Measurements from ENCODE around the gene ARID4A. TPM values are rescaled to one million over a fixed set of nuclear protein-coding genes. Genes with fewer than 3 reads are reported as not detected.
"Not testable (repeated sequence)": the region's sequence is repeated elsewhere in the genome, so short reads cannot be mapped to it uniquely, and the experiment has no call there.

The ARID4A gene
- total RNA-seq, 4 donors from 2014 or later, result 22.9 to 66.0 (median 26.7) TPM

DNA sequence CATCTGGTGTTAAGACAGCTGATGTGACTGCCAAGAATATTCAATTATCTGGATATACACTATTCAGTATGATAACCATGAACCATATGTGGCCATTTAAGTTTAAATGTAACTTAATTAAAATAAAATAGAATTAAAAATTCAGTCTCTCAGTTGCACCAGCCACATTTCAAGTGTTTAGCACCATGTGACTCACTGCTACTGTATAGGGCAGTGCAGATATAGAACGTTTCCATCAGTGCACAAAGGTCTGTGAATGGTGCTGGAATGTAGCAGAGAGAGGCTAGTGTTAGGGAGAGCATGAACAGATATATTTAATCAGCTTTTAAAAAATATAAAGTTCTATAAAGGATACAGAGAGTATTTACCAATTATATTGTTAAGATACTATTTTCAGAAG is 28.7 kb downstream of the ARID4A start:
- TF ChIP-seq, protein P1, sequence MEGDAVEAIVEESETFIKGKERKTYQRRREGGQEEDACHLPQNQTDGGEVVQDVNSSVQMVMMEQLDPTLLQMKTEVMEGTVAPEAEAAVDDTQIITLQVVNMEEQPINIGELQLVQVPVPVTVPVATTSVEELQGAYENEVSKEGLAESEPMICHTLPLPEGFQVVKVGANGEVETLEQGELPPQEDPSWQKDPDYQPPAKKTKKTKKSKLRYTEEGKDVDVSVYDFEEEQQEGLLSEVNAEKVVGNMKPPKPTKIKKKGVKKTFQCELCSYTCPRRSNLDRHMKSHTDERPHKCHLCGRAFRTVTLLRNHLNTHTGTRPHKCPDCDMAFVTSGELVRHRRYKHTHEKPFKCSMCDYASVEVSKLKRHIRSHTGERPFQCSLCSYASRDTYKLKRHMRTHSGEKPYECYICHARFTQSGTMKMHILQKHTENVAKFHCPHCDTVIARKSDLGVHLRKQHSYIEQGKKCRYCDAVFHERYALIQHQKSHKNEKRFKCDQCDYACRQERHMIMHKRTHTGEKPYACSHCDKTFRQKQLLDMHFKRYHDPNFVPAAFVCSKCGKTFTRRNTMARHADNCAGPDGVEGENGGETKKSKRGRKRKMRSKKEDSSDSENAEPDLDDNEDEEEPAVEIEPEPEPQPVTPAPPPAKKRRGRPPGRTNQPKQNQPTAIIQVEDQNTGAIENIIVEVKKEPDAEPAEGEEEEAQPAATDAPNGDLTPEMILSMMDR (IDR thresholded peaks at IDR 0.05), result no peak
- no peak for TF ChIP-seq POLR2A (IDR thresholded peaks at IDR 0.05)
- no peaks in the 10 kb centered on the region for H3K27me3 ChIP-seq
- H3K36me3 ChIP-seq, result peaks cover 0 to 76% (median 0%) of the 10 kb centered on the region in 3 donors
- no peak overlapping the region for H3K27ac ChIP-seq
- no peak for DNase-seq
- H3K4me3 ChIP-seq, result no peak overlapping the region
- peaks cover 0 to 12% (median 0%) of the 10 kb centered on the region in 4 donors for H3K4me1 ChIP-seq
- H3K9me3 ChIP-seq, result no peaks in the 10 kb centered on the region

DNA sequence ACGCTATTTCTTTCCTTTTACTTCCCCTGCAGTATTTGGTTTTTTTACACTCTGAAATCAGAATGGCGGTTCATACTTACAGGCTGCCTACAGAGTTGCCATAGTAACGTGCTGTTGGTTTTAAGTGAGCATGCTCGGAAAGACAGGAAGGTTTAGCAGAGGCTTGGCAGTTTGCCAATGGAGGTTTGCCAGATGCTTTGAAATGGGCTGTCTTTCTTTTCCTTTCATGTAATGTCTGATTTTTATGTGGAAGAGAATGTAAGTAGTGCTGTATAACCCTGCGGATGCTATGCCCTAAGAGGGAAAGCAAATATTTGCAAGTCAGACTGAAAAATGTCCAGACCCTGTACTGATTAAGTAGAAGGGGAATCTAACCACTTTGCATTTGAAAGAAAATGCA is 32.8 kb downstream of the ARID4A start:
- H3K4me3 ChIP-seq, result no peak overlapping the region
- H3K36me3 ChIP-seq, result peaks cover 0 to 52% (median 0%) of the 10 kb centered on the region in 3 donors

DNA sequence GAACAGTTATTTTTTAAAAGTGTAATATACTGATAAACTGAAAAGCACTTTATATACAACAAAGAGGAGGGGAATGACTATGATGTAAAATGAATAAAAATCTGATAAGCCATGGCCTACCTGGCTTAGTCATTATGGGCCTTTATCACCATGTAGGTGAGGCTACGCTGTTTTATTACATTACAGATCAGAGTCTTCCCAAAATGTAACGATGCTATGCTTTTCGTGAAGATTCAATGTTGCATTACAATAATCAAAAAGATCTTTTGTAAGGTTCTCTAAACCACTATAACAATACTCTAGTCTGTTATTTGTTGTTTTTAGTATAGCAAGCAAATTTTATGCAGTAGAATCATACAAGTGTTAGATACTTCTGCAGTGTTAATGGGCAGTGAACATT is 34.2 kb downstream of the ARID4A start:
- TF ChIP-seq POLR2A (IDR thresholded peaks at IDR 0.05), result no peak
- TF ChIP-seq, protein P1 (IDR thresholded peaks at IDR 0.05), result no peak
- H3K36me3 ChIP-seq, result peaks cover 0 to 49% (median 0%) of the 10 kb centered on the region in 3 donors
- peaks cover 0 to 12% (median 0%) of the 10 kb centered on the region in 4 donors for H3K4me1 ChIP-seq
- DNase-seq, result no peak
- no peaks in the 10 kb centered on the region for H3K27me3 ChIP-seq
- H3K4me3 ChIP-seq, result no peak overlapping the region
- H3K9me3 ChIP-seq, result no peaks in the 10 kb centered on the region
- no peak overlapping the region for H3K27ac ChIP-seq

More for the DNA sequence above, 32.8 kb downstream of the ARID4A start:
- DNase-seq, result peak; percentile 53 to 94 (median 84)
- no peaks in the 10 kb centered on the region for H3K27me3 ChIP-seq
- TF ChIP-seq POLR2A (IDR thresholded peaks at IDR 0.05), result no peak
- TF ChIP-seq, protein P1 (IDR thresholded peaks at IDR 0.05), result no peak
- no peak overlapping the region for H3K27ac ChIP-seq
- peaks cover 0 to 12% (median 0%) of the 10 kb centered on the region in 4 donors for H3K4me1 ChIP-seq
- H3K9me3 ChIP-seq, result no peaks in the 10 kb centered on the region

DNA sequence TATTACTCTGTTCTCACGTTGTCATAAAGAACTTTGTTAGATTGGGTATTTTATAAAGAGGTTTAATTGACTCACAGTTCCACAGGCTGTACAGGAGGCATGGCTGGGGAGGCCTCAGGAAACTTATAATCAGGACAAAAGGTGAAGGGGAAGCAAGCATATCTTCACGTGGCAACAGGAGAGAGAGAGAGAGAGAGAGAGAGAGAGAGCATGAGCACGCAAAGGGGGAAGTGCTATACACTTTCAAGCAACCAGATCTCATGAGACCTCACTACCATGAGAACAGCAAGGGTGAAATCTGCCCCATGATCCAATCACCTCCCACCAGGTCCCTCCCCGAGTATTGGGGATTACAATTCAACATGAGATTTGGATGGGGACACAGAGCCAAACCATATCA is 41.3 kb downstream of the ARID4A start:
- H3K36me3 ChIP-seq, result peaks cover 0 to 82% (median 0%) of the 10 kb centered on the region in 3 donors
- DNase-seq, H3K4me3 ChIP-seq, H3K27me3 ChIP-seq, H3K27ac ChIP-seq, H3K9me3 ChIP-seq, H3K4me1 ChIP-seq: not testable (repeated sequence)

DNA sequence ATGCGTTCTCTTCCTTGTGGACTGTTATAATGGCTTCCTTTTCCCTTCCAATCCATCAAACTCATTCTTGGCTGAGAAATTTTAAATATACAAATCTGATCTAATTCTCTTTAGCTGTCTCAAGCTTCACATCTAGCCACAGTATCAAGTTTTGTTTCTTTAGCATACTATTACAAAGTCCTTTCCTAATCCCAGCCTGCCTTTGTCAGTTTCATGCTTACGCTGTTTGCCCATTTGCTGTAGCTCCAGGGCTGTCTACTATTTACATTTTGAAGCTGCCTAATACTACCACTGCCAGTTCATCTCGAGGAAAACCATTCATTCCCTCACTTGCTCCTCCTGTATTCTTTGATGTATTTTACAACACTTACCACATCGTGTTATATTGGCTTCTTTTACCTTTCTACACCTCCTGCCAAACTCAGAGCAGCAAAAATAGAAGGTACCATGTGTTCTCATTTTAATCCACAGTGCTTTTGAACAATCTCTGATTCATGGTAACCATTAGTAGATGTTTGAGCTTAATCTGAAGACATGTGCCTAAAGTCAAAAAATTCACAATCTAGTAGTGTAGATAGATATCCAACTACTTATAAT is 42.9 kb downstream of the ARID4A start:
- no peaks in the 10 kb centered on the region for H3K9me3 ChIP-seq
- H3K27ac ChIP-seq, result no peak overlapping the region
- peaks cover 0 to 87% (median 0%) of the 10 kb centered on the region in 3 donors for H3K36me3 ChIP-seq
- H3K27me3 ChIP-seq, result no peaks in the 10 kb centered on the region
- H3K4me3 ChIP-seq, result no peak overlapping the region
- TF ChIP-seq, protein P1 (IDR thresholded peaks at IDR 0.05), result no peak
- TF ChIP-seq POLR2A (IDR thresholded peaks at IDR 0.05), result no peak
- no peaks in the 10 kb centered on the region for H3K4me1 ChIP-seq
- DNase-seq, result no peak

DNA sequence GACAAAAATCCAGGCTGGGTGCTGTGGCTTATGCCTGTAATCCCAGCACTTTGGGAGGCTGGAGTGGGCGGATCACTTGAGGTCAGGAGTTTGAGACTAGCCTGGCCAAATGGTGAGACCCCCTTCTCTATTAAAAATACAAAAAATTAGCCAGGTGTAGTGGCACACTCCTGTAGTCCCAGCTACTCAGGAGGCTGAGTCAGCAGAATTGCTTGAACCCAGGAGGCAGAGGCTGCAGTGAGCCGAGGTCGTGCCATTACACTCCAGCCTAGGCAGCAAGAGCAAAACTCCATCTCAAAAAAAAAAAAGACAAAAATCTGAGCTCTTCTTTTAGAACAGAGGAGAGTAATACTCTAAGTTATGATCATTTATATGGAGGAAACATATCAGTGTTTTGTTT is 45.2 kb downstream of the ARID4A start:
- not testable (repeated sequence) for H3K27me3 ChIP-seq, DNase-seq, H3K9me3 ChIP-seq, H3K4me3 ChIP-seq, H3K27ac ChIP-seq, H3K4me1 ChIP-seq
- H3K36me3 ChIP-seq, result peaks cover 0 to 90% (median 0%) of the 10 kb centered on the region in 3 donors
